ENCODE measurements around the gene GABRG3. TPM values are rescaled to one million over a fixed set of nuclear protein-coding genes. Genes with fewer than 3 reads are reported as not detected.

Gene GABRG3
- total RNA-seq, 1 donor from 2014 or later: not detected

DNA sequence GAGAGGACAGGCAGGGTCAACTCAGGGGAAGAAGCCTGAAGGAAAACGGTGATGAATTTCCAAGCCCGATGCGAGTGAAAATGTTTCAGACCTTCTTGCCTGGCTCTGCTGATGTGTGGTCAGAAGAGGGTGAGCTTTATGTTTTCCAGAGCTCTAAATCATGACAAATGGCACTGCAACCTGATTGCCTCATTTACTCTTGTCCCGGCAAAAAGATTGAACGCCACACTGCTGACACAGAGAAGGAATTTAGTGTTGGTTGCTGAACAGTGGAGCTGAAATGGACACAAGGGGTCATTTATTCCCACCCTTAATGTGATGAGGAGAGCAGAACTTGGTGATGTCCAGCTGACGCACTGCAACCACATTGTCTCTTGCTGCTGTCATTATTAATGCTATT is 36.1 kb upstream of the GABRG3 start:
- Histone ChIP-seq H3K36me3 (no peaks in the 10 kb centered on the region), H3K9me3 (no peaks in the 10 kb centered on the region), H3K4me3 (no peak overlapping the region), H3K4me1 (no peaks in the 10 kb centered on the region), H3K27me3 (no peaks in the 10 kb centered on the region), H3K27ac (no peak overlapping the region)
- TF ChIP-seq POLR2AphosphoS5 (IDR thresholded peaks at IDR 0.05; ENCODE audit: insufficient read depth in 1 of 2, low read depth in 1 of 2) (no peak), POLR2A (IDR thresholded peaks at IDR 0.05) (no peak)
- TF ChIP-seq, protein P1, sequence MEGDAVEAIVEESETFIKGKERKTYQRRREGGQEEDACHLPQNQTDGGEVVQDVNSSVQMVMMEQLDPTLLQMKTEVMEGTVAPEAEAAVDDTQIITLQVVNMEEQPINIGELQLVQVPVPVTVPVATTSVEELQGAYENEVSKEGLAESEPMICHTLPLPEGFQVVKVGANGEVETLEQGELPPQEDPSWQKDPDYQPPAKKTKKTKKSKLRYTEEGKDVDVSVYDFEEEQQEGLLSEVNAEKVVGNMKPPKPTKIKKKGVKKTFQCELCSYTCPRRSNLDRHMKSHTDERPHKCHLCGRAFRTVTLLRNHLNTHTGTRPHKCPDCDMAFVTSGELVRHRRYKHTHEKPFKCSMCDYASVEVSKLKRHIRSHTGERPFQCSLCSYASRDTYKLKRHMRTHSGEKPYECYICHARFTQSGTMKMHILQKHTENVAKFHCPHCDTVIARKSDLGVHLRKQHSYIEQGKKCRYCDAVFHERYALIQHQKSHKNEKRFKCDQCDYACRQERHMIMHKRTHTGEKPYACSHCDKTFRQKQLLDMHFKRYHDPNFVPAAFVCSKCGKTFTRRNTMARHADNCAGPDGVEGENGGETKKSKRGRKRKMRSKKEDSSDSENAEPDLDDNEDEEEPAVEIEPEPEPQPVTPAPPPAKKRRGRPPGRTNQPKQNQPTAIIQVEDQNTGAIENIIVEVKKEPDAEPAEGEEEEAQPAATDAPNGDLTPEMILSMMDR (IDR thresholded peaks at IDR 0.05): no peak
- intact Hi-C loops (cut with DNase I): no loop called here
- DNase-seq (ENCODE audit: extremely low spot score in 2 of 2): no peak

DNA sequence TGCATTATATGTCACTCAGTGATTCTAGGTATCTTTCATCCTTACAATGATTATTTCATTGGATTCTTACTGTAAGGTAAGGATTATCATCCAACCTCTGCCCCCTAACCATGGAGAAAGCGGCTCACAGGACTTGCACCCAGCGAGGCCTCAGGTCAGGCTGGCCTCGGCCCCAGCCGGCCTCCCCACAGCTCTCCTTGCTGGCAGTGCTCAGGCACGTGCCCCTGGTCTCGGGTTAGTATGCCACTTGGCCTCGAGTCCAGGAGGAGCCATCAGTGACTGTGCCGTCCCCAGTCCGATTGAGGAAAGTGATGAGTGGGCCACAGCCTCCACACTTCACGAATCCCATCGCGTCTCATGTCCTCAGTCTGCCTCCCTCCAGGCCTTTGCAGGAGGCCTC is 35.7 kb upstream of the GABRG3 start:
- Histone ChIP-seq H3K4me3 (no peak overlapping the region), H3K27ac (no peak overlapping the region), H3K27me3 (no peaks in the 10 kb centered on the region), H3K4me1 (no peaks in the 10 kb centered on the region), H3K36me3 (no peaks in the 10 kb centered on the region), H3K9me3 (no peaks in the 10 kb centered on the region)
- no peak for TF ChIP-seq POLR2A (IDR thresholded peaks at IDR 0.05)
- TF ChIP-seq, protein P1 (IDR thresholded peaks at IDR 0.05): no peak
- no peak for TF ChIP-seq POLR2AphosphoS5 (IDR thresholded peaks at IDR 0.05; ENCODE audit: insufficient read depth in 1 of 2, low read depth in 1 of 2)
- no peak for DNase-seq (ENCODE audit: extremely low spot score in 2 of 2)
- intact Hi-C loops (cut with DNase I): no loop called here

DNA sequence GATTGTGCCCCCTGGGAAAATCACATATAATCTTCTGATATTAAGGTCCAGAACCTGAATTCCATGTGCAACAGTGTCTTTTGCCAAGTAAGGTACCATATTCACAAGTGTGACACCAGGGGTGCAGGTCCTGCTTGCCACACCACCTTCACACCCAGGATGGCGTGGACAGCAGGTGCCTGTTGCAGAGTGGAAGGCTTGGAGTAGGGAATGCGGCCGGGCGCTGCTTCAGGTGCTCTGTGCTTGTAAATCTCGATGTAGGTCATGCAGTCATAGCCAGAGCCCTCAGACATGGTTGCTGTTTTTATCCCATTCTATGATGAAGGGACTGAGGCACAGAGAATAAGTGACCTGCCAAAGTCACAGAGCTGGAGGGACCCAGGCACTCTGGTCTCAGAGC is 34.5 kb upstream of the GABRG3 start:
- intact Hi-C loops (cut with DNase I): no loop called here
- H3K9me3 ChIP-seq: no peaks in the 10 kb centered on the region
- TF ChIP-seq POLR2AphosphoS5 (IDR thresholded peaks at IDR 0.05; ENCODE audit: insufficient read depth in 1 of 2, low read depth in 1 of 2): no peak
- TF ChIP-seq, protein P1 (IDR thresholded peaks at IDR 0.05): no peak
- no peak for TF ChIP-seq POLR2A (IDR thresholded peaks at IDR 0.05)
- no peaks in the 10 kb centered on the region for H3K36me3 ChIP-seq
- no peaks in the 10 kb centered on the region for H3K27me3 ChIP-seq
- H3K4me3 ChIP-seq: no peak overlapping the region
- H3K4me1 ChIP-seq: no peaks in the 10 kb centered on the region
- no peak for DNase-seq (ENCODE audit: extremely low spot score in 2 of 2)
- no peak overlapping the region for H3K27ac ChIP-seq

DNA sequence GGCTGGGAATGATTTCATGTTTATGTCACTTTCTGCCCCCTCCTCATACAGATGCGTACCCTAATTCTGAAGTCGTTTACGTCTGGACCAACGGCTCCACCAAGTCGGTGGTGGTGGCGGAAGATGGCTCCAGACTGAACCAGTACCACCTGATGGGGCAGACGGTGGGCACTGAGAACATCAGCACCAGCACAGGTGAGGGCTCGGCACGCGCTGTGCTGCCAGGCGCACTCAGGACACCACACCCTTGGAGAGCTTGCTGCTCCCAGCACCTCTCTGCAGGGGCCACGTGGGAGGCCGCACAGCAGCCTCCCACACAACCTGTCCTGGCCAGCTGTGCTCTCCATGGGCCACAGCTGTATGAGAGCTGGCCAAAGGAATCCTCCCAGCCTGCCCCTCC is 33.8 kb upstream of the GABRG3 start:
- DNase-seq (ENCODE audit: extremely low spot score in 2 of 2): no peak
- intact Hi-C loops (cut with DNase I): no loop called here
- H3K36me3 ChIP-seq: no peaks in the 10 kb centered on the region

DNA sequence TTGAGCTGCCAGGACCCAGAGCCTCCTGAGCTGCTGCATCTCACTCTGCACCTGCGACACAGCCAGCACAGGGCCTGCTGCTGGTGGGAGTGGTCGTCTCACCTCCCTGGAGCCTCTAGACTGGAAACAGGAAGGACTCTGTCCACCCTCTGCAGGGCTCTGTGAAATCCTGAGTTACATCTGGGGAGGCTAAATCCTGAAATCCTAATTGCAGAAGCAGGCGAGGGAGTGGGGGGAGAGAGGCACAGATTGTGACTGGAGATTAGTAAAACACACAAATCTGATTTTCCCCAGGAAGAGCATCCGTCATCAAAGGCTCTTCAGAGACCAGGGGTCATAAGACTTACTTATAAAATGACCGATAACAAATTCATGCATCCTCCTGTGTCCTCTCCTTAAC is 31.6 kb upstream of the GABRG3 start:
- intact Hi-C loops (cut with DNase I): no loop called here
- TF ChIP-seq, protein P1 (IDR thresholded peaks at IDR 0.05): no peak
- TF ChIP-seq POLR2A (IDR thresholded peaks at IDR 0.05) (no peak), POLR2AphosphoS5 (IDR thresholded peaks at IDR 0.05; ENCODE audit: insufficient read depth in 1 of 2, low read depth in 1 of 2) (no peak)
- Histone ChIP-seq H3K27ac (no peak overlapping the region), H3K4me1 (no peaks in the 10 kb centered on the region), H3K27me3 (no peaks in the 10 kb centered on the region), H3K4me3 (no peak overlapping the region), H3K36me3 (no peaks in the 10 kb centered on the region), H3K9me3 (no peaks in the 10 kb centered on the region)
- no peak for DNase-seq (ENCODE audit: extremely low spot score in 2 of 2)

More for the DNA sequence above, 33.8 kb upstream of the GABRG3 start:
- TF ChIP-seq POLR2AphosphoS5 (IDR thresholded peaks at IDR 0.05; ENCODE audit: insufficient read depth in 1 of 2, low read depth in 1 of 2) (no peak), POLR2A (IDR thresholded peaks at IDR 0.05) (no peak)
- TF ChIP-seq, protein P1 (IDR thresholded peaks at IDR 0.05): no peak
- no peaks in the 10 kb centered on the region for H3K4me1 ChIP-seq
- H3K27me3 ChIP-seq: no peaks in the 10 kb centered on the region
- no peak overlapping the region for H3K4me3 ChIP-seq
- no peak overlapping the region for H3K27ac ChIP-seq
- no peaks in the 10 kb centered on the region for H3K9me3 ChIP-seq

Data from vagina (tissue), 2 donors.